HG03575 (cell line): ENCODE measurements around the gene BTBD2.

Source experiments
- ATAC-seq: cut with Tn5 transposase; IDR thresholded peaks from one replicate; pipeline ENCODE4 v1.9.1; 2021; ENCODE audit not compliant: unreplicated experiment, insufficient number of reproducible peaks, low FRiP score; ENCODE audit errors: extremely low read depth

BTBD2 gene

GRCh38 chr19:1953441-1954094 lies 61.9 kb downstream of the BTBD2 start:
- no peak for ATAC-seq

GRCh38 chr19:1953037-1953436 lies 62.5 kb downstream of the BTBD2 start:
- no peak for ATAC-seq

GRCh38 chr19:1952635-1953034 lies 62.9 kb downstream of the BTBD2 start:
- ATAC-seq = no peak

GRCh38 chr19:1950640-1951039 lies 64.9 kb downstream of the BTBD2 start:
- ATAC-seq = no peak

GRCh38 chr19:1949304-1950101 lies 66.0 kb downstream of the BTBD2 start:
- ATAC-seq = no peak

- no peak for ATAC-seq
Measured at GRCh38 chr19:1947651-1948209, 67.8 kb downstream of the BTBD2 start.

- ATAC-seq = no peak
Measured at GRCh38 chr19:1945899-1946298, 69.6 kb downstream of the BTBD2 start.

GRCh38 chr19:1944916-1945561 lies 70.5 kb downstream of the BTBD2 start:
- ATAC-seq = no peak

GRCh38 chr19:1944088-1944915 lies 71.2 kb downstream of the BTBD2 start:
- ATAC-seq = no peak

GRCh38 chr19:1943661-1944087 lies 71.8 kb downstream of the BTBD2 start:
- no peak for ATAC-seq

GRCh38 chr19:1942934-1943555 lies 72.5 kb downstream of the BTBD2 start:
- no peak for ATAC-seq

GRCh38 chr19:1942078-1942933 lies 73.2 kb downstream of the BTBD2 start:
- no peak for ATAC-seq

- ATAC-seq = no peak
Measured at GRCh38 chr19:1941146-1942077, 74.1 kb downstream of the BTBD2 start, which contains the start of gene CSNK1G2. TSS of gene CSNK1G2 (plus strand) at chr19:1941172. CDS start at chr19:1969773, 28,601 bp downstream.

- ATAC-seq = no peak
Measured at GRCh38 chr19:1938071-1938470, 77.4 kb downstream of the BTBD2 start.

GRCh38 chr19:1936916-1937610 lies 78.5 kb downstream of the BTBD2 start:
- ATAC-seq = no peak

- no peak for ATAC-seq
Measured at GRCh38 chr19:1936430-1936829, 79.1 kb downstream of the BTBD2 start.
